Transverse colon (tissue), 4 donors: ENCODE results near the gene SSTR4.

ENCODE experiments used
- POLR2A ChIP-seq: fragments of 450-650 bp; IDR thresholded peaks from one replicate; pipeline ENCODE4 v1.6.1; 2016; ENCODE audit warnings: antibody characterized with exemption, mild to moderate bottlenecking, moderate library complexity
- POLR2AphosphoS5 ChIP-seq, 3 donors: sonication (generic); formaldehyde crosslinking; IDR thresholded peaks; one replicate each; pipeline ENCODE4 v1.6.1; 2016; ENCODE audit warnings: antibody characterized with exemption in 3 of 3
- TF ChIP-seq, protein P1 (sequence below), 5 experiments: fragments of 200-600 bp in 3 of 5; fragments of 450-650 bp in 2 of 5; sonication (generic) in 3 of 5; IDR thresholded peaks; 1 replicate in 2 of 5; 2 replicates in 3 of 5; pipeline ENCODE4 v1.5.1; 2016 to 2017; ENCODE audit warnings: antibody characterized with exemption in 5 of 5, inconsistent platforms in 3 of 5, mild to moderate bottlenecking in 2 of 5, moderate library complexity in 1 of 5

DNA sequence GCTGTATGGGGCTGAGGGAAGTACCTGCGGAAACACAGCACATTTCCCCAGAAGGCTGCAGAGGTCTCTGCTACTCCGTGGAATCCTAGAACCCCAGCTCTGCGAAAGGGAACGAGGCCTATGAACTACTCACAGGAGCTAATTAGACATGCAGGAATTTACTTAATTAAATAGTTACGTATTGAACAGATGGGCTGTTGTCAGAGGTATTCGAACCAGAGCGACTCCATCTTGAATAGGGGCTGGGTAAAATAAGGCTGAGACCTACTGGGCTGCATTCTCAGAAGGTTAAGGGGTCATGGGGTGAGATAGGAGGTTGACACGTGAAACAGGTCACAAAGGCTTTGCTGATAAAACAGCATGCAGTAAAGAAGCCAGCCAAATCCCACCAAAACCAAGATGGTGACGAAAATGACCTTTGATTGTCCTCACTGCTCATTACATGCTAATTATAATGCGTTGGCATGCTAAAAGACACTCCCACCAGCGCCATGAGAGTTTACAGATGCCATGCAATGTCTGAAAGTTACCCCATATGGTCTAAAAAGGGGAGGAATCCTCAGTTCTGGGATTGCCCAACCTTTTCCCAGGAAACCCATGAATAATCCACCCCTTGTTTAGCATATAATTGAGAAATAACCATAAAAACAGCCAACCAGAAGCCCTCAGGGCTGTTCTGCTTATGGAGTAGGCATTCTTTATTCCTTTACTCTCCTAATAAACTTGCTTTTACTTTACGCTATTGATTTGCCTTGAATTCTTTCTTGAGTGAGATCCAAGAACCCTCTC lies 14.7 kb upstream of the SSTR4 start:
- no peak for TF ChIP-seq POLR2AphosphoS5 (IDR thresholded peaks at IDR 0.05)
- no peak for TF ChIP-seq POLR2A
- TF ChIP-seq, protein P1, sequence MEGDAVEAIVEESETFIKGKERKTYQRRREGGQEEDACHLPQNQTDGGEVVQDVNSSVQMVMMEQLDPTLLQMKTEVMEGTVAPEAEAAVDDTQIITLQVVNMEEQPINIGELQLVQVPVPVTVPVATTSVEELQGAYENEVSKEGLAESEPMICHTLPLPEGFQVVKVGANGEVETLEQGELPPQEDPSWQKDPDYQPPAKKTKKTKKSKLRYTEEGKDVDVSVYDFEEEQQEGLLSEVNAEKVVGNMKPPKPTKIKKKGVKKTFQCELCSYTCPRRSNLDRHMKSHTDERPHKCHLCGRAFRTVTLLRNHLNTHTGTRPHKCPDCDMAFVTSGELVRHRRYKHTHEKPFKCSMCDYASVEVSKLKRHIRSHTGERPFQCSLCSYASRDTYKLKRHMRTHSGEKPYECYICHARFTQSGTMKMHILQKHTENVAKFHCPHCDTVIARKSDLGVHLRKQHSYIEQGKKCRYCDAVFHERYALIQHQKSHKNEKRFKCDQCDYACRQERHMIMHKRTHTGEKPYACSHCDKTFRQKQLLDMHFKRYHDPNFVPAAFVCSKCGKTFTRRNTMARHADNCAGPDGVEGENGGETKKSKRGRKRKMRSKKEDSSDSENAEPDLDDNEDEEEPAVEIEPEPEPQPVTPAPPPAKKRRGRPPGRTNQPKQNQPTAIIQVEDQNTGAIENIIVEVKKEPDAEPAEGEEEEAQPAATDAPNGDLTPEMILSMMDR (IDR thresholded peaks at IDR 0.05): no peak
